Calu3 (cell line): Measurements from ENCODE around the gene RPS18. TPM values are rescaled to one million over a fixed set of nuclear protein-coding genes. Genes with fewer than 3 reads are reported as not detected.
A peak's percentile ranks its signal among the peaks of the same experiment; 100 is the strongest.

Experiments
- BruUV-seq: library from RNA; stranded (reverse); fragments of 400-500 nt; replicated peaks from 2 replicates; lab custom pipeline; 2021; lab: Mats Ljungman, UMichigan
- CTCF ChIA-PET: fragments of 300-600 bp; sonication (Branson Sonifier 250); formaldehyde crosslinking; loops from one replicate; lab custom pipeline; 2022; ENCODE audit warnings: antibody characterized with exemption; lab: Charles Lee
- DNase-seq: peaks from one replicate; pipeline ENCODE4 v3.0.0; 2022
- H3K27ac Mint-ChIP-seq: one replicate; pipeline ENCODE4 v1.8.0; 2022; ENCODE audit warnings: mixed read lengths; ENCODE audit not compliant: unreplicated experiment
- H3K27me3 Mint-ChIP-seq: one replicate; pipeline ENCODE4 v1.8.0; 2022; ENCODE audit warnings: mixed read lengths; ENCODE audit not compliant: unreplicated experiment
- H3K36me3 Mint-ChIP-seq: one replicate; pipeline ENCODE4 v1.8.0; 2022; ENCODE audit warnings: mild to moderate bottlenecking, moderate library complexity, mixed read lengths; ENCODE audit not compliant: insufficient read depth, unreplicated experiment
- H3K4me1 Mint-ChIP-seq: one replicate; pipeline ENCODE4 v1.8.0; 2022; ENCODE audit warnings: mild to moderate bottlenecking, low read depth, mixed read lengths; ENCODE audit not compliant: unreplicated experiment
- H3K4me3 Mint-ChIP-seq: one replicate; pipeline ENCODE4 v1.8.0; 2022; ENCODE audit warnings: mild to moderate bottlenecking, low read depth, moderate library complexity, mixed read lengths; ENCODE audit not compliant: unreplicated experiment
- H3K9me3 Mint-ChIP-seq: one replicate; pipeline ENCODE4 v1.8.0; 2022; ENCODE audit warnings: low read depth, mixed read lengths; ENCODE audit not compliant: unreplicated experiment
- CTCF ChIP-seq: fragments of 200-600 bp; IDR thresholded peaks from one replicate; pipeline ENCODE4 v1.8.0; 2022; ENCODE audit warnings: antibody characterized with exemption; ENCODE audit not compliant: unreplicated experiment
- intact Hi-C: fragments of 100-400 bp; cut with micrococcal nuclease; formaldehyde crosslinking; loops from one replicate; pipeline ENCODE4 v1.10.0; 2022; ENCODE audit not compliant: unreplicated experiment
- total RNA-seq: library from RNA; stranded (reverse); gene quantifications from 2 replicates; pipeline ENCODE4 v1.2.3, GENCODE V29; 2022

RPS18 gene
- total RNA-seq, 1 experiment from 2014 or later = 2,688 TPM

GRCh38 chr6:33315793-33316602 is 44.1 kb downstream of the RPS18 start:
- Mint-ChIP-seq H3K9me3 (no peaks in the 10 kb centered on the region), H3K36me3 (peaks cover 98% of the 10 kb centered on the region), H3K4me3 (peak overlapping the region; percentile 98), H3K4me1 (peaks cover 65% of the 10 kb centered on the region), H3K27me3 (no peaks in the 10 kb centered on the region), H3K27ac (peak overlapping the region; percentile 97)
- DNase-seq = no peak
- intact Hi-C loops = loop anchor here (5.0 kb wide), 1 partner anchor 76 kb away; the partner anchor contains the start of gene KIFC1
- no peak for TF ChIP-seq CTCF
- BruUV-seq = no TSS peak
- CTCF ChIA-PET = no interaction called here

GRCh38 chr6:33316603-33317418 is 44.9 kb downstream of the RPS18 start:
- no peaks in the 10 kb centered on the region for H3K27me3 Mint-ChIP-seq
- intact Hi-C loops = loop anchor here (5.0 kb wide), 1 partner anchor 75 kb away; the partner anchor contains the start of gene KIFC1
- CTCF ChIA-PET = interaction anchor here (0.6 to 2.4 kb wide), 5 partner anchors 56 to 507 kb away, joined by 3 to 10 read pairs (median 3); partner anchors contain the start of gene BAK1
- H3K36me3 Mint-ChIP-seq = peaks cover 97% of the 10 kb centered on the region
- H3K4me1 Mint-ChIP-seq = peaks cover 70% of the 10 kb centered on the region
- peak overlapping the region; percentile 78 for H3K27ac Mint-ChIP-seq
- TF ChIP-seq CTCF = no peak
- no peak for DNase-seq
- H3K4me3 Mint-ChIP-seq = peak overlapping the region; percentile 98
- BruUV-seq = no TSS peak
- H3K9me3 Mint-ChIP-seq = no peaks in the 10 kb centered on the region

- TF ChIP-seq CTCF = no peak
- Mint-ChIP-seq H3K27me3 (no peaks in the 10 kb centered on the region), H3K4me1 (peaks cover 73% of the 10 kb centered on the region), H3K4me3 (peak overlapping the region; percentile 98), H3K27ac (peak overlapping the region; percentile 90), H3K9me3 (no peaks in the 10 kb centered on the region), H3K36me3 (peaks cover 97% of the 10 kb centered on the region)
- no peak for DNase-seq
- intact Hi-C loops = loop anchor here (5.0 kb wide), 1 partner anchor 75 kb away; the partner anchor contains the start of gene KIFC1
- BruUV-seq = no TSS peak
- CTCF ChIA-PET = interaction anchor here (0.6 to 2.4 kb wide), 18 partner anchors 11 to 507 kb away, joined by 3 to 11 read pairs (median 4); partner anchors contain the start of genes BAK1, PFDN6, PHF1 and TAP2
Measured at GRCh38 chr6:33317419-33317668, 45.5 kb downstream of the RPS18 start.

GRCh38 chr6:33317669-33318425 is 46.0 kb downstream of the RPS18 start, which contains the start of gene ZBTB22:
ZBTB22 (minus strand) TSS chr6:33317744; CDS start chr6:33316916, 828 bp downstream.
- Mint-ChIP-seq H3K4me3 (peak within 1 kb of the TSS; percentile 98), H3K4me1 (peaks cover 75% of the 10 kb centered on the region), H3K9me3 (no peaks in the 10 kb centered on the region), H3K27me3 (no peaks in the 10 kb centered on the region), H3K36me3 (peaks cover 97% of the 10 kb centered on the region), H3K27ac (peak within 1 kb of the TSS; percentile 90)
- intact Hi-C loops = loop anchor here (5.0 kb wide), 1 partner anchor 74 kb away; the partner anchor contains the start of gene KIFC1
- CTCF ChIA-PET = interaction anchor here (0.6 to 2.4 kb wide), 21 partner anchors 11 to 479 kb away, joined by 3 to 11 read pairs (median 5); partner anchors contain the start of genes BAK1, PFDN6, PHF1 and TAP2
- no TSS peak for BruUV-seq
- peak; percentile 100 for DNase-seq
- no peak for TF ChIP-seq CTCF
